ENCODE data around the gene FEV.

Gene FEV

GRCh38 chr2:218985325-218986091 is 524 bp upstream of the FEV start:
- peak overlapping the region; percentile 22 for H3K4me3 ChIP-seq (ENCODE audit: insufficient read depth, low read depth, low read length)
- H3K4me1 ChIP-seq (ENCODE audit: control insufficient read depth, insufficient read depth, low read length) = peaks cover 17% of the 10 kb centered on the region
- no peak overlapping the region for H3K27ac ChIP-seq (ENCODE audit: insufficient read depth, low read depth, low read length, poor library complexity, severe bottlenecking)
- no peaks in the 10 kb centered on the region for H3K36me3 ChIP-seq (ENCODE audit: control insufficient read depth, insufficient read depth, low read length)
- 1% methylated on average over 49 of the region's 49 CpGs for WGBS, 2 experiments
- peaks cover 100% of the 10 kb centered on the region for H3K27me3 ChIP-seq (ENCODE audit: control insufficient read depth, insufficient read depth, low read length, poor library complexity, severe bottlenecking)
- no peaks in the 10 kb centered on the region for H3K9me3 ChIP-seq (ENCODE audit: control insufficient read depth, low read length)

DNA sequence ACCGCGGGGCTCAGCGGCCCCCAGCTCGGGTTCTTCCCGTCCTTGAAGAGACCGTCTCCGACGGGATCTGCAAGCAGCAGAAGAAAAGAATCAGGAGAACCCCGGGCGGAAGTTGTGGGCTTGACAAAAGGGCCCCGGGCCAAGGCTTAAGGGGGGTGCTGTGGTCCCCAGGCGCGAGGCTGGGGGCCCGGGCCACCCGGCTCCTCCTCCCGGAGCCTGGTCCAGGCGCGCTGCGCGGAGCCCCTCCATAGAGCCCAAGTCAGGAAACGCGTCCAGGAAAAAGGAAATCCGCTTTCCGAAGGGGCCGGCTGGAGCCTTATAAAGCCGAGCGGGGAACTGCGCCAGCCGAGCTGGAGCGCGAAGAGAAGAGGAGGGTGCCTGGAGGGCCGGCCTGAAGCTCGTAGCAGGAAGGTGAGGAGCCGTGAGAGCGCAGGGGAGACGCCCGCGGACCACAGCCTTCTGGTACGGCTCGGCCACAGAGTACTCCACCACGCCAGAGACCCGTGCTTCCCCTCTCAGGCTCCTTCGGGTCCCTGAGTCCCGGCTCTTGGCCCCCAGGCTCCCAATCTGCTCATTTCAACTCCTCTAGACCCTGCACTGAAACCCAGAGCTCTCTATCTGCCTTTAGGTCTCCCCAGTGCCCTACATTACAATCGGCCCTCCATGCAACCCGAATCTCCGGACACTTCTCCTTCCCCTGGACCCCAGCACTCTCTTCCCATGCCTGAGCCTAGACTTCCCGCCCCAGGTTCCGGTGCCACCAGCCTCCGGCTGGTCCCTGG is 554 bp downstream of the FEV start:
- H3K36me3 ChIP-seq (ENCODE audit: control insufficient read depth, insufficient read depth, low read length) = no peaks in the 10 kb centered on the region
- H3K4me3 ChIP-seq (ENCODE audit: insufficient read depth, low read depth, low read length) = no peak overlapping the region
- WGBS, 2 experiments = 1 to 2% methylated on average over 50 of the region's 50 CpGs
- H3K27ac ChIP-seq (ENCODE audit: insufficient read depth, low read depth, low read length, poor library complexity, severe bottlenecking) = no peak overlapping the region
- peaks cover 17% of the 10 kb centered on the region for H3K4me1 ChIP-seq (ENCODE audit: control insufficient read depth, insufficient read depth, low read length)
- peaks cover 100% of the 10 kb centered on the region for H3K27me3 ChIP-seq (ENCODE audit: control insufficient read depth, insufficient read depth, low read length, poor library complexity, severe bottlenecking)
- no peaks in the 10 kb centered on the region for H3K9me3 ChIP-seq (ENCODE audit: control insufficient read depth, low read length)

DNA sequence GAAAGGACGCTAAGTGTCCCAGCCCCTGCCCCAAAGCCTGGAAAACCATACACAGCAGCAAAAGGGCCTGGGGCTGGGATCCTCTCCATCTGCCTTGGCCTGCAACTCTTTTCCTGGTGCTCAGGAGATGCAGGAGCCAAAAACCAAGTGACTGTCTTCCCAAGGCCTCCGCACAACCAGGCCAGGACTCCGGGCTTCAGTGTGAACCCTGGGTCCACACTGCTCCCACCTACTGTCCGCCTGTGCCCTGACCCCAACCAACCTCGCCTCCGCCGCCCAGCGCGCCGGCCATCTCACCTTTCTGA is 1.1 kb downstream of the FEV start:
- H3K36me3 ChIP-seq (ENCODE audit: control insufficient read depth, insufficient read depth, low read length) = no peaks in the 10 kb centered on the region
- H3K27me3 ChIP-seq (ENCODE audit: control insufficient read depth, insufficient read depth, low read length, poor library complexity, severe bottlenecking) = peaks cover 100% of the 10 kb centered on the region
- peaks cover 17% of the 10 kb centered on the region for H3K4me1 ChIP-seq (ENCODE audit: control insufficient read depth, insufficient read depth, low read length)
- 6% methylated on average over 10 of the region's 10 CpGs for WGBS, 2 experiments
- H3K9me3 ChIP-seq (ENCODE audit: control insufficient read depth, low read length) = no peaks in the 10 kb centered on the region
- no peak overlapping the region for H3K4me3 ChIP-seq (ENCODE audit: insufficient read depth, low read depth, low read length)
- H3K27ac ChIP-seq (ENCODE audit: insufficient read depth, low read depth, low read length, poor library complexity, severe bottlenecking) = no peak overlapping the region

DNA sequence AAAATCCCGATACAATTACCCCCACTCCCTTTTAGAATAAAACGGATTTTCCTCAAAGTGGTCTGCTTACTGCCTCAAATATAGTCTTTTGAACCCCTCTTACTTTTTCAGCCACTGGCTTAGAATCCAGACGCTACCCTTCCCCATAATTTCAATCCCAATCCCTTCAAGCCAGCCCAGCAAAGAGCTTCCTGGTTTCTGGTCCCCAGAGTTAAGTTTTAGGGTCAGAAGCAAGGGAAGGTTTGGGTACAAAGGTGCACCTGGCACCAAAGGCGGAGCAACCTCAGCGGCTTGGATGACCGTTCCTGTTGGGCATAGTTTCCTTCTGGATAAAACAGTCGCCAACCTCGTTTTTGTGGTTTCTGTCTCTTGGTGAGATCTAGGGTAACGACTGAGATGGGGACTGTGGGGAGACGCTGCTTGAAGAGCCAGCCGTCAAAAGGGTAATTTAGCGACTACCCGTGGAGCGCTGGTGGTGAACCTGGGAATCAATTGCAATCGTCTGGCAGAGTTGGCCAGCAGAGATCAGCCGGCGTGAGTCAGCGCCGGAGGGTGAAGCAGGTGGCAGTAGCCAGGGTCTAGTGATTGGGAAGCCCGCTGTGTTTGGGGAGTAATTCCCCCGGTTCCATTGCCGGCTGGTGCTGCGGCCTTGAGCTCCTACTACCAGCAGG is 1.6 kb downstream of the FEV start:
- Histone ChIP-seq H3K4me1 (ENCODE audit: control insufficient read depth, insufficient read depth, low read length) (peaks cover 17% of the 10 kb centered on the region), H3K4me3 (ENCODE audit: insufficient read depth, low read depth, low read length) (no peak overlapping the region), H3K36me3 (ENCODE audit: control insufficient read depth, insufficient read depth, low read length) (no peaks in the 10 kb centered on the region), H3K27ac (ENCODE audit: insufficient read depth, low read depth, low read length, poor library complexity, severe bottlenecking) (no peak overlapping the region), H3K27me3 (ENCODE audit: control insufficient read depth, insufficient read depth, low read length, poor library complexity, severe bottlenecking) (peaks cover 100% of the 10 kb centered on the region), H3K9me3 (ENCODE audit: control insufficient read depth, low read length) (no peaks in the 10 kb centered on the region)
- 6 to 7% methylated on average over 23 of the region's 23 CpGs for WGBS, 2 experiments

- Histone ChIP-seq H3K4me1 (ENCODE audit: control insufficient read depth, insufficient read depth, low read length) (peaks cover 17% of the 10 kb centered on the region), H3K4me3 (ENCODE audit: insufficient read depth, low read depth, low read length) (no peak overlapping the region), H3K27me3 (ENCODE audit: control insufficient read depth, insufficient read depth, low read length, poor library complexity, severe bottlenecking) (peaks cover 100% of the 10 kb centered on the region), H3K27ac (ENCODE audit: insufficient read depth, low read depth, low read length, poor library complexity, severe bottlenecking) (no peak overlapping the region), H3K36me3 (ENCODE audit: control insufficient read depth, insufficient read depth, low read length) (no peaks in the 10 kb centered on the region), H3K9me3 (ENCODE audit: control insufficient read depth, low read length) (no peaks in the 10 kb centered on the region)
- 5 to 7% methylated on average over 28 of the region's 28 CpGs for WGBS, 2 experiments
These were observed 2.3 kb downstream of the FEV start for GRCh38 chr2:218982586-218983262.

DNA sequence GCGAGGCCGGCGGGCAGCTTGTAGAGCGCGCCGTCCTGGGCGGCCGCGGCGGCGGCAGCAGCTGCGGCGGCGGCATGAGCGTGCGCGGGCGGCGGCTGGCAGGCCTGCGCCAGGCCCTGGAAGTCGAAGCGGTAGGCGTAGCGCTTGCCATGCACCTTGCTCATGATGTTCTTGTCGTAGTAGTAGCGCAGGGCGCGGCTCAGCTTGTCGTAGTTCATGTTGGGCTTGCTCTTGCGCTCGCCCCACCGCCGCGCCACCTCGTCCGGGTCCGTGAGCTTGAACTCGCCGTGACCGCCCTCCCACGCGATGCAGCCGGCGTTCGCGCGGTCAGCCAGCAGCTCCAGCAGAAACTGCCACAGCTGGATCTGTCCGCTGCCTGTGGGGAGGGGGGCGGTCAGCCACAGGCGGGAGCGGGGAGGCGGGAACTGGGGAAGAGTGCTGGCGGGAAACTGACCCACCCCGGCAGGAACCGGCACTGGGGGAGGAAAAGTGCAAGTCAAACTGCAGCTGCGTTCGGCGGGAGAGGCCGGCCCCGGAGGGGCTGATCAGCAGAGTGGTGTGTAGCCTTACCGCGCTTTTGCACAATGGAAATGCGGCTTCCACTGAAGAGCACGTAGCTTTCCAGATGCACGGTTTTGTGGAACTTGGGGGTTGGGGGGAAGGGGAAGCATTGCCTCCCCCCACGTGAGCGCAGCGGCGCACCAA is 3.0 kb downstream of the FEV start:
- Histone ChIP-seq H3K4me1 (ENCODE audit: control insufficient read depth, insufficient read depth, low read length) (peaks cover 17% of the 10 kb centered on the region), H3K4me3 (ENCODE audit: insufficient read depth, low read depth, low read length) (no peak overlapping the region), H3K27ac (ENCODE audit: insufficient read depth, low read depth, low read length, poor library complexity, severe bottlenecking) (no peak overlapping the region), H3K36me3 (ENCODE audit: control insufficient read depth, insufficient read depth, low read length) (no peaks in the 10 kb centered on the region), H3K27me3 (ENCODE audit: control insufficient read depth, insufficient read depth, low read length, poor library complexity, severe bottlenecking) (peaks cover 100% of the 10 kb centered on the region), H3K9me3 (ENCODE audit: control insufficient read depth, low read length) (no peaks in the 10 kb centered on the region)
- 1% methylated on average over 69 of the region's 69 CpGs for WGBS, 2 experiments

GRCh38 chr2:218981390-218981880 is 3.5 kb downstream of the FEV start:
- Histone ChIP-seq H3K27me3 (ENCODE audit: control insufficient read depth, insufficient read depth, low read length, poor library complexity, severe bottlenecking) (peaks cover 100% of the 10 kb centered on the region), H3K36me3 (ENCODE audit: control insufficient read depth, insufficient read depth, low read length) (no peaks in the 10 kb centered on the region), H3K27ac (ENCODE audit: insufficient read depth, low read depth, low read length, poor library complexity, severe bottlenecking) (no peak overlapping the region), H3K9me3 (ENCODE audit: control insufficient read depth, low read length) (no peaks in the 10 kb centered on the region), H3K4me3 (ENCODE audit: insufficient read depth, low read depth, low read length) (no peak overlapping the region), H3K4me1 (ENCODE audit: control insufficient read depth, insufficient read depth, low read length) (peaks cover 17% of the 10 kb centered on the region)
- WGBS, 2 experiments = 2% methylated on average over 46 of the region's 46 CpGs

GRCh38 chr2:218980735-218981389 is 4.1 kb downstream of the FEV start:
- Histone ChIP-seq H3K9me3 (ENCODE audit: control insufficient read depth, low read length) (no peaks in the 10 kb centered on the region), H3K27ac (ENCODE audit: insufficient read depth, low read depth, low read length, poor library complexity, severe bottlenecking) (no peak overlapping the region), H3K27me3 (ENCODE audit: control insufficient read depth, insufficient read depth, low read length, poor library complexity, severe bottlenecking) (peaks cover 100% of the 10 kb centered on the region), H3K4me3 (ENCODE audit: insufficient read depth, low read depth, low read length) (no peak overlapping the region), H3K4me1 (ENCODE audit: control insufficient read depth, insufficient read depth, low read length) (peaks cover 17% of the 10 kb centered on the region), H3K36me3 (ENCODE audit: control insufficient read depth, insufficient read depth, low read length) (no peaks in the 10 kb centered on the region)
- 3% methylated on average over 26 of the region's 26 CpGs for WGBS, 2 experiments

Data from ectodermal cell (in vitro differentiated cells).